Hematopoietic multipotent progenitor cell treated with erythropoietin and hydrocortisone succinate and interleukin-3 and kit ligand, for 17 days (in vitro differentiated cells): ENCODE results near the gene FAM131B.
"Not testable (repeated sequence)": the region's sequence is repeated elsewhere in the genome, so short reads cannot be mapped to it uniquely, and the experiment has no call there.

Experiments used
- DNase-seq: peaks from one replicate; pipeline ENCODE4 v3.0.0-alpha.2; 2015; ENCODE audit warnings: low spot score

FAM131B gene

DNA sequence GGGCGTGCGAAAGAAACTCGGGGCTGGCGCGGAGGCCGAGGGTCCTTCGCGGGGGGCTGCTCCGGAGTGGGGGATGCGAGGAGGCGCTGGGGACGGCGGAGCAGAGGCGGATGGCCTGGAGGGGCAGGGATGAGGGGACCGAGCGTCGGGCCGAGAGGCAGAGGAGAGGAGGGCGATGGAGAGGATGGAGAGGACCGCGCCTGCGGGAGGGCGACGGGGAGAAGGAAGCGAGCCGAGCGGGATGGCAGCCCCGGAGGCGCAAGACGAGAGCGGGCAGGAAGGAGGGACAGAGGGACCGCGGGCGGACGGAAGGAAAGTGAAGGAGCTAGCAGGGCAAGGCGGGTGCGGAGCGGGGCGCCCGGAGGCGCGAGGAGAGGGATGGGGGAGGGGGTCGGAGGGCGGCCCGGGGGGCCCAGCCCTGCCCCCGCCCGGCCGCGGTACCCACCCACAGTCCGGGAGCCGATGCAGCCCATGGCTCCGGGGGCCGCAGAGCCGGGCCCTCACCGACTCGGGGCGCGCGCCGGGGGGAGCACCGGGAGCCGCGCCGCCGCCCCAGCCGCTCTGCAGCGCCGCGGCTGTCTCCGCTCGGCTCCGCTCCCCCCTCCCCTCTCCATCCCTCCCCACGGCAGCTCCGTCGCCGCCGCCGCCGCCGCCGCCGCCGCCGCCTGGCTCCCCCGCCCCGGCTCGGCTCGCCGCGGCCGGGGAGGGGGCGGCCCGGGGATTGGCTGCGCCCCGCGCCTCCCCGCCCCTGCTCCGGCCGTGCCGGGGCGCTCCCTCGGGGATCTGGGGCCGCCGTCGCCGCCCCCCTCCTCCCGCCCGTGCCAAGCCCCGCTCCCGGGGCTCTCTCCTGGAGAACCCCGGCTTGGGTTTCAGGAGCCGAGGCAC is at the start of gene FAM131B:
Gene FAM131B, minus strand, starts transcription at position 583 of the 885 bp plus-strand sequence. Its CDS starts 110 bp downstream, at position 473.
- no peak for DNase-seq

DNA sequence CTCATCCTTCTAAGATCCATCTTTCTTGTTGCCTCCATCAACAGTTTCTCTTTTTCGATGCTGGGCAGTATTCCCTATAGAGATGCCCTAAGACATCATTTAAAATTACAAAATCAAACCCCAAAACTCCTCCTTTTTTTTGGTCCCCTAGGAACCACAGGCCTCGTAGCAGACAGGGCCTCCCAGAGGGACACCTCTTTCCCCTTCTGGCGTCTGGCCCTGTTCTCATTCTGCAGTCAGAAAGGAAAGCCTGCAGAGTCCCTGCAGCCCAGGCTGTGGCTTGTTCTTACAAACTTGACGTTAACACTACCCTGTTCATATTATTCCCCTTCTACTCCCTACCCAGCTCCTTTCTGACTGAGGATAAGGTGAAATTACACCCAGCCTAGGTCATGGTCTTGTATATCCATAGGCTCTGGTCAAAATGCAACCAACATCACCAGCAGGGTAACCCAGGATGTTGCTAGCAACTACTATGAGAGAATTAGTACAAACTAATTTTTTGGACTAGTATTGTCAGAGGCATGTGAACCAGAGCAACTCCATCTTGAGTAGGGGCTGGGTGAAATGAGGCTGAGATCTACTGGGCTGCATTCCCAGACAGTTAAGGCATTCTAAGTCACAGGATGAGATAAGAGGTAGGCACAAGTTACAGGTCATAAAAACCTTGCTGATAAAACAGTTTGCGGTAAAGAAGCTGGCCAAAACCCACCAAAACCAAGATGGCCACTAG is 49.6 kb upstream of the FAM131B start:
- DNase-seq, result no peak

DNA sequence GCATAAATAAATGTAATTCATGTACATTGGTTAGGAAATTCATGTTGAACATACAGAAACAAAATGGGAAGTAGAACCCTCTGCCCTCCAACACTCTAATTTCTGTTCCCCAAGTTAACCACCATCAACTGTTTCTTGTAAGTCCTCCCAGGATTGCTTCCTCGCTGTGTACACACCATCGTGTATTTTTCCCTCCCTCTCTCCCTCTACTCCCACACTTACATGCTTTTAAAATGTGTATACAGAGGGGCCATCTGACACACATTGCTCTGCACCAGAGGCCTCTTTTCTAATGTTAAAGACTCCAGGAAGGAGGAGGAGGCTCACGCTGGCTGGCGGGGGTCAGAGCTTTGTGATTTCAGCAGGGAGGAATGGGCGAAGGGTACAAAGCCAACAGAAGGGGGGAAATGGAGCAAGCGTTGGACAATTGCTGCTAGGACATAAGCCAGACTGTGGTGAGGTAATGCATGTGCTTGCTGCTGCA is 48.0 kb upstream of the FAM131B start:
- DNase-seq, result no peak

DNA sequence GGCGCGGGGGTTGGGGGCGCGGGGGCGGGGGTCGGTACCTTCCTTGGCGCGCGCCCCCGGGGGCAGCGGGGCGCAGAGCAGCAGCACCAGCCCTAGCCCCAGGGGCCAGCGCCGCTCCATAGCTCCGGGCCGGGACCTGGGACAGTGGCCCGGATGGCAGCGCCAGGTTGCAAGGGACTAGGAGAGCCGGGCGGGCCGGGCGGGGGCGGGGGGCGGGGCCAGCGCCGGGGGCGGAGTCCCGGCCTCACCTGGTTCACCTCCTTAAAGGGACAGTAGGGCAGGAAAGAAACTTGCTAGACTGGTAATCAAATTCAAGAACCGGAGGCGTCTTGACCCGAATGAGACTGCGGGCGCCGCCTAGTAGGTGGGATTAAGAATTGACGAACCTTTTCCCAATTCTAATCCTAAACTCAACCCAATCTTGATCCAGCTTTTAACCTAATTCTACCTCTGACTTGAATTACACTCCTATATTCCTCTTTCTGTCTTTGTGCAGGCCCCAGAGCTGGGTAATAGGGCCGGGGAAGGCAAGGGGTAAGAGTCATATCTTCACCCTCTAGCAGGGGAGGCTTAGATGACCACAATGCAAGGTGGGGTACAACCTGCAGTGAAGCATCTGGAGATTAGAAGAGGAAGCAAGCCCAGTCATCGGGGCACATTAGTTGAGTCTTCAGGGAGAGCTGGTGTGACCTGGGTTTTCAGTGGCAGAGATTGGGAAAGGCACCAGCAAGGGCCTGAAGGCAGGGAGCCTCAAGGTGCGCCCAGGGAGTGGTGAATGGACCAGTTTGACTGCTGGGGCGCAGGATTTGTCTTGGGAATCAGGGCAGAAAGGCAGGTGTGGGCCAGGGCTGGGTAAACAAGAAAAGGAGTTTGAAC is 46.4 kb upstream of the FAM131B start, which contains the start of gene EPHA1:
Gene EPHA1, minus strand, starts transcription at position 171 of the 876 bp plus-strand sequence. Its CDS starts 51 bp downstream, at position 120.
- no peak for DNase-seq

DNA sequence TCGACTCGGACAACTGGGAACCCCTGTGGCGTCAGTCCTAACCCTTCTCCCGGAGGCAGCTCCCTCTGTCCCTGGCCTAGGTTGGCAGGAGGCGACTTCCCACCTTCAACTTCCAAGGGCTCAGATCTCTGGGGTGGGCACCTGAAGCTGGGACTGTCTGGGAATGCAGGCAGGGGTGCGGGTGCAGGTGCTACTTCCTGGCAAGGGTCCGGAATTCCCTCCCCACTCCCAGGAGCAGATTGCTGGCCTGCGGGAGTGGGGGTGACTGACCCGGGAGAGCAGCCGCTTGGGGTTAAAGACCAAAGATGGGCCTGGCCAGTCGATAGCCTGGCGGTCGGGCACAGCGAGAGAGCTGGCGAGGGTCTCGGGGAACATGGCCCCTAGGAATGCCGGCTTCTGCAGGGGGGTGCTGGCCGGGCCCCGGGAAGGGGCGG is 45.8 kb upstream of the FAM131B start:
- no peak for DNase-seq

DNA sequence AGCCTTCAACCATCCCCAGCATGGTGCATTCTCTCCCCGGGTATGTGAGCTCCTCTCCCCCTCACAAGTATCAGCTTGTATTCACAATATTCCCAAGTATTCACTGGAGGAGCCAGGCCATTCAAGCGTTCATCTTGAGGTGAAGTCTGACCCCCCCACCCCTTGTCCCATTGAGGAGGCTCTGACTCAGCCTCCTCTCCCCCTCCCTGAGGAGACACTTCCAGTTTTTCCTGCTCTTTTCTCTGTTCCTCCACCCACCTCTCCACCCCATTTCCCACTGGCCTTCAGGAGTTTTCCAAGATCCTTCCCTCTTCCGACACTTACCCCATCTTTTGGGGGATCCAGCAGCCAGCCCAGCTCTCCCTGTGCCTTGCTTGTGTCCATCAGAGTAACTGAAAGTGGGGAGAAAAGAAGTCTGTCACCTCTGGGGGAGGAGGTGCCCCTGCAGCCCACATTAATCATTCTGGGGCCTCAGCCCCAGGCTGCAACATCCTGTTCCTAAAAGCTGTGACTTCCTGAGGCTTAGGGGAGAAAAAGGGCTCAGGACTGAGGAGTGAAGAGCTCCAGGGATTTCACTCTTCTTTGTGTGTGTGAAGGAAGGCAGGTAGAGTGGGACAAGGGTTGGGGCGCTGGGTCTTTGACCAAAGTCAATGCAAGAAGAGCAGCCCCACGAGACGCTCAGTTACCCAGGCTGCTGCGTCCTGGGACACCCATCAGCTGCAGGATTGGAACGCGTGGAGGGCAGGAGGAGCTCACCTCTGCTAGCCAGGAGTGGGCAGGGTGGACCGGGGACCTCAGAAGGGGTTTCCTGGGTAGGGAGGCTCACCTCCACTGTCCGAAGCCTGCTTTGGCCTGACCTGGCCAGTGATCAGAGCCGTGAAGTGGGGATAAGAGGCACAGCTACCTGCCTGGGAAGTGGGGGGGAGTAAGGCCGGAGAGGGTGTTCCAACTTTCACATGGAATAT is 45.1 kb upstream of the FAM131B start:
- DNase-seq, result no peak

DNA sequence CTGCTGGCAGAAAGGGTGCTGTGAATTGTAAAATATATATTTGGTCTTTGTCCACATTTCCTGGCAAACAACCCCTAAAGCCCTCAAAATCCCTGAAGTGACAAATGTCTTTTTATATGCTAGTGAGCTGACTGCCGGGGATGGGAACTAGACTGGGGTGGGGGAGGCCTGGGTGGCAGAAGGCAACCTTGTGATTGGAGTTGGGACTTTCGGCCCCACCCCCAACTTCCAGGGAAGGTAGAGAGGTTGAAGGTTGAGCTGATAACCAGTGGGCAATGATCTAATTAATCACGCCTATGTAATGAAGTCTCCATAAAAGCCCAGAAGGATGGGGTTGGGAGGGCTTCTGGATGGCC is 43.5 kb upstream of the FAM131B start:
- DNase-seq, result no peak

DNA sequence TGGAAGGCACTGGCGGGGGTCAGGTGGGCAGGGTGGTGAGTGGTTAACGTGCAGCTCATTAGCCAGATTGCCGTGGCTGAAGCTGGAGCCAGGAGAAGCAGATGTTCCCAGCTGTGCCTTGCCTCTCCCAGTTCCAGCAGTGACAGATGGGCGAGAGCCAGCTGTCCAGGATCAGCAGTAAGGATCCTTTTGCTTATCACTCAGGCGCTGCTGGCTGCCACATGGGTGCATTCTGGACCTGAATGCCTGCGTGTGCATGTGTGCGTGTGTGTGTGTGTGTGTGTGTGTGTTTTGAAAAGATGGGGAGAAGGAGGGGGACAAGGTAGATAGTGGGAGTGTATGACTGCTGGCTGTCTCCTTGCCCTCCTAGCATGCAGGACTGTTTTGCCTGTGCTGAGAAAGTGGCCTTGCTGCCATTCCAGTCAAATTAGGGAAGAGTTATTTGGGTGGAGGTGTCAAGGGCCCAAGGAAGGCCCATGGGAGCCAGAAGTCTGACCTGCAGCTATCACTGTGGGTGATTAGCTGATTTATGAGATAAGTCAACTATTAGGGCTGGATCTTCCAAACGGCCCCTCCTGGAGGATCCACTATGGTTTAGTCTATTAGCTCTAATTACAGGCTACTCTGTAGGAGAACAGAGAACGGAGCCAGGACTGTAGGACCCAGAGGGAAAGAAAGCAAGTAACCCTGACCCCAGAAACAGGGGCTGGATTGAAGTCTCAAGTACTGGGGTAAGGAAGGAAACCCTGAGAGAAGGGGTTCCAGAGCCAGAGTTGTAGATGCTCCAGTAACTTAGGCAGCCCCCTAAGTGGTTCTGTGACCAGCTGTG is 42.9 kb upstream of the FAM131B start:
- no peak for DNase-seq

DNA sequence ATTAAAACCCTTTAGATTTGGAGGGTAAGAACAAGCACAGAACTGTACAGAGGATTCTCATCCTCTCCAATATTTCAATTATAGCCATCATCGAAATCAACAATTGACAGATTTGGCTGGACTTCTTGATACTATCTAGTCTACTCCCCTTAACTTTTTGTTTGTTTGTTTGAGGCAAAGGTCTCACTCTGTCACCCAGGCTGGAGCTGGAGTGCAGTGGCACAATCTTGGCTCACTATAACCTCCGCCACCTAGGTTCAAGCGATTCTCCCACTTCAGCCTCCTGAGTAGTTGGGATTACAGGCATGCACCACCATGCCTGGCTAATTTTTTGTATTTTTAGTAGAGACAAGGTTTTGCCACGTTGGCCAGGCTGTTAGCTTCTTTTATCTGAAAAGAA is 39.7 kb upstream of the FAM131B start:
- not testable (repeated sequence) for DNase-seq

DNA sequence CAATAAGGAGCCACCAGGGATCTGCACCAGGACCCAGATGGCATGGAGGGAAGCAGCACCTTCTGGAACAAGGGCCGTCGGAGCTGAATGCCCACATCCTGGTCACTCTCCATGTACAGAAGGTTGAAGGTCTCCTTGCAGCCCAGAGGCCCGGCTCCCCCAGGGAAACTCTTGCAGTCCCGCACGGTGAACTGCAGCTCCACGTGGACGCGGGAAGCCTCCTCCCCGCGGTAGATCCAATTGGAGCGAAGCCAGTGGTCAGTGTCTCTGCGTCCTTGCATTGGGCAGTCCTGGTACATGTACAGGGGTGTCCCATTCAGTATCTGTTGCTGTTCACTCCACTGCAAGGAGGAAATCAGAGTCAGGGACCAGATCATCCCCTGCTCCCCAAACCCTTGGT is 38.8 kb upstream of the FAM131B start:
- no peak for DNase-seq

DNA sequence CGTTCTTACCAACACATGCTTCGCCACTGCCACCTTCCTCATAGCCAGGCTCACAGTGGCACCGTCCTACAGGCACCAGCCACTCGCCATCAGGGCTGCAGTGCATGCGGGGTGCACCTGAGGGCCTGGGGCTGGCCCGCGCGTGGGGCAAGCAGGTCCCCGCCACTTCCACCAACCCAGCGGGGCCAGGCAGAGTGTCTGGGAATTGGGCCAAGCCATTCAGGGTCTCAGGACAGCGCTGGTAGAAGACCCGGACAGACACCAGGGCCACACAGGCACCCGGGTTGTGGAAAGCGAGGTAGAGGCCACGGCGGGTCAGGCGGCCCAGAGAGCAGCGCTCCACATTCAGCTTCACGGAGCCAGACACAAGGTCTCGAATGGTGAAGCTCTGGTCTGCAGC is 37.1 kb upstream of the FAM131B start:
- no peak for DNase-seq

DNA sequence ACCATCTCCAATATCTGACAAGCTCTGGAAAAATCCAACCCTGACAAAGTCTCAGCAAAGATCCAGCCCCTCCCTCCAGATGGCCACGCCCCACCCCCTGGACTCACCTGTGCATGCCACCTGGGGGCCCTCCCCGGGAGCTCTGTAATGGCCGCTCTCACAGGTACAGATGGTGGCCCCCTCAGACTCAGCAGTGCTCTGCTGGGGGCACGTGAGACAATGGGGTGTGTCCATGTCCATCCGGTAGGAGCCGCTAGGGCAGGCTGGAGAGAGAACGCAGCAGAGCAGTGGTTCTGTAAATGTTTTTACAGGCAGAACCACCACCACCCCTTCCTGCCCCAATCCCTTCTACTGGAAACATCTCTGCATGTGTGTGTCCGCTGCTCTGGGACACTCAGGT is 36.6 kb upstream of the FAM131B start:
- no peak for DNase-seq

DNA sequence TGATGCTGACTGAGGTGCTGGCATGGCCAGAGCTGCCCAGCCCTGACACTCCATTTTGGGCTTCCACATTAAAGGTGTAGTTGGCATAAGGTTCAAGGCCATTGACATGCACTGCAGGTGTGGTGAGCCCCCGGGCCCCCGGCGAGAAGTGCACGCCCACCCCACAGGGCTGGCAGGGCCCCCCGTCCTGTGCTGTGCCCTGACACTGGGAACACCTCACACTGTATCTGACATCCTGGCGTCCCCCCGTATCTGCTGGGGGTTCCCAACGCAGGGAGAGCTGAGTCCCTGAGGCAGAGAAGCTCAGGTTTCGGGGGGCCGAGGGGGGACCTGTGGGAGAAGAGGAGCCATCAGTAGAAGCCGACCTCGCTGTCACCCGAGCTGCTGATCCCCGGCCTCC is 36.1 kb upstream of the FAM131B start:
- no peak for DNase-seq

DNA sequence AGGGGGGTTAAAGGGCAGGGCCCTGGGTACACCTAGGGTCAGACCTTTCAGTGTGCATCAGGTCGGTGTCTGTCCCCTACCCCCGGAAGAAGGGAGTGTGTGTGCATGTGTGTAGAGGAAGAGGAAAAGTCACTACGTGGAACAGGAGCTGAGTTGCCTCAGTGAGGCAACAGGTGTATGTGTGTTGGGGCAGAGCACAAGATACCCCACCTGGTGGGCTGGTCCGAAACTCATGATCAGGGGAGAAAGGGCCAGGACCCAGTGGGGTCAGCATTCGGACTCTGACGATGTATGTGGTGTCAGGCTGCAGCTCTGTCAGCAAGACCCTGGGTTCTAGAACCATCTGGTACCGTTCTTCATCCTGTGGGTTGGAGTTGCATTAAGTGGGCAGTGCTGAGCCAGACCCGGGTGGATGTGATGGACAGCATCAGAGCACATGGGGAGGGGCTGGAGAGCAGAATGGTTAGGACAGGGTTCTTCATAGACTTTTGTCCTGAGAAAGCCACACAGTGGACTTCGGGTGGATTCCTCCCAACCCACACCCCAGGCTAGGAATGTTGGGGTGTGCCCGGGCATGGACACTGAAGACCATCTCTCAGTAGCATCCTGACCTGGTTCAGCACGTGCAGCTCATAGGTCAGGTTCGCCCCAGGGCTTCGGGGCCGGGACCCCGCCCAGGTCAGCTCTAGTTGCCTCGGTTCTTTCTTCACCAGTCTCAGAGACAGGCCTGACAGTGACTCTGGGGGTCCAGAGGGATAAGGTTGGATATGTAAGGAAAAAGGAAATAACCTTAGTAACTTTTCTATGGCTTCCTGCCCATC is 35.4 kb upstream of the FAM131B start:
- DNase-seq, result no peak

DNA sequence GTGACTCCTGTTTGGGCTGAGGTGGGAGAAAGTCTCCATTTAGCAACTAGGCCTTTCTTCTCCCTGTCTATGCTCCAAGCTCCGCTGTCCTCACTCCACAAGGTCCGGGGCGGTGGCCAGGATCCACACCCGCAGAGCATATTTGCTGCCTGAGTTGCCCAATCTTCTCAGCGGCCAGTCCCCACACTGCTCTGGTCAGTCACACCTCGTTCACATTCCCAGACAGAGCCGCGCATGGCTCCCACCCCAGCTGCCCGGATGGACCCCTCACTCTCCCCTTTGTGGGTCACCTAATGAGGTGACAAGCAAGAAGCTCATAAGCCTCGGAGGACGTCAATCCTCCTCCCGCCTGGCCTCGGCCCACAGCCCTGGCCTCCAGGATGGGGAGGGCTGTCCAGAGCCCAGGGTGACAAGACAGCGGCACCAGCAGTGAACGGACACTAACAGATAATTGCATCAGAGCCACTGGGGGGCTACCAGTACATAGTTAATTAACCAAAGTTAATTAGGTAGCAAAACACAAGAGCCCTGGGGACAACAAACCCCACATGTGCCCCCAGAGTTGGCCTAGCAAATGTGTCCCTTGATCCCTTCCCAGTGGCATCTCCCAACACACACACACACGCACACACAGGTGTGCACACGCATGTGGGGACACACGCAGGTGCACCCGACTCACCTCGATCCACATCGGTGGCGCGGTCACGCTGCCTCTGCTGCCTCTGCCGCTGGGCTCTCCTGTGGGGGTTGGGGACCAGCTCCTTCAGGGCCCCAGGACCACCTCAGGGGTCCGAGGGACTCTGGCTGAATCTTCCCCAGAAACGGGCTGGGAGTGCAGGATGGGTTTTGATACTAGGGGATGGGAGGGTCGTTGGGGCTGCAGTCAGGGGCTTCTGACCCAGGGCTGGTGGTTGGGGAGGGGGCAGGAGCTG is 34.4 kb upstream of the FAM131B start:
- no peak for DNase-seq

DNA sequence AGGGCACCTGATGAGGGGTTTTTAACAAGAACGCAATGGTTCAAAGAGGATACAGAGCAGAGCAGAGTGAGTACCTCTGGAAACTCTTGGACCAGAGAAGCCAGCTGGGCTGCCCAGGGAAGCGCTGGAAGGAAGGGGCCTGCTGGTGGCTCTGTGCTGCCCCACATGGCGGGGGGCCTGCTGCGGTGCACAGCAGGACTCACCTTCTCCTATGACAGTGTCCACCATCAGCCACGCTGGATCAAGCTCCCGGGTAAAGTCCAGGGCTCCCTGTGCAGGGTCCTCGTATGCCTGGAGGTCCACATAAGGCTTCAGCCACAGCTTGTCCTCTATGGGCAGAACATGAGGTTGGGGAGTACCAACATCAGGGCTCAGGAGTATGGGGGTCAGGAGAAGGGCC is 33.7 kb upstream of the FAM131B start:
- DNase-seq, result no peak

DNA sequence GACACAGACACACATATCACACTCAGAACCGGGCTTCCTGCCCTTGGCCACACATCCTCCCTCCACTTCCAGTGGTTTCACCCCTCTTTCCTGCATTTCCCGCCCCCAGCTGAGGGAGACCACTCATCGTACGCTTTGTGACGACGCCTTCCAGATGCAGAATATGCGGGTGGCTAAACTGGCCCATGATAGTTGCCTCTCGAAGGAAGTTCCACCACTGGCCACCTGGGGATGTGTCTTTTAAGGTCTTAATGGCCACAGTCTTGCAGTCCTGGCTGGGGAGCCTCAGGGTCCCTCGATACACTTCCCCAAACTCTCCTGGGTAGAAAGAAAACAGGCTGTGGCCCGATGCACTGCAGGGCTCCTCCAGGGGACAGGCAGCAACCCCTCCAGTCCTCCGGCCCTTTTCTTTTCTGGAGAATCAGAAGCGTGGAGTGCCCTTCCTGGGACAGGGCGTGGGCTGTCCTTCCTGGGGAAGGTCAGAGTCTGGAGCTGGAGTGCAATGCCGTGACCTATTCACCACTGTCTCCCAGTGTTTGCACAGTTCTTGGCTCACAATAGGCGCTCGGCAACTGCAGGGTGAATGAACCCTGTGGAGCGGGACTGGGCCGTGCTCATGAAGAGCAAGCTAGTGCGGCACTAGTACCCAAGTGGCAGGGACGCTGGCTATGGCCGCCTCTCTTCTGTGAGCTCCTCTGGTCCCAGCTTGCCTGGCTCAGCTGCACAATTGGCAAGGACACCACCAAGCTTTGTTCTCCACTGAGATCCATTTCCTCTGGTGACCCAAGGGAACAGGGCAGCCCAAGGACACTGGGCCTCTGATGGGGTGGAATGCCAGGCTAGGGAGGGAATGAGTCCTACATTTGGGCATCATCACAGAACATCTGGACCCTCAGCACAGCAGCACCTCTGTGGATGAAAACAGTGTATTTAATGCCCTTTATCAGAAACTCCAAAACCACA is 33.0 kb upstream of the FAM131B start:
- DNase-seq, result no peak
